ENCODE measurements around the gene TBL1X. TPM values are rescaled to one million over a fixed set of nuclear protein-coding genes. Genes with fewer than 3 reads are reported as not detected.

Gene TBL1X
- total and polyA plus RNA-seq, 8 donors = 2.4 to 16.6 (median 9.3) TPM

GRCh38 chrX:9436812-9437211 is 28.0 kb upstream of the TBL1X start:
- no peak for ATAC-seq
- TF ChIP-seq, protein P1, sequence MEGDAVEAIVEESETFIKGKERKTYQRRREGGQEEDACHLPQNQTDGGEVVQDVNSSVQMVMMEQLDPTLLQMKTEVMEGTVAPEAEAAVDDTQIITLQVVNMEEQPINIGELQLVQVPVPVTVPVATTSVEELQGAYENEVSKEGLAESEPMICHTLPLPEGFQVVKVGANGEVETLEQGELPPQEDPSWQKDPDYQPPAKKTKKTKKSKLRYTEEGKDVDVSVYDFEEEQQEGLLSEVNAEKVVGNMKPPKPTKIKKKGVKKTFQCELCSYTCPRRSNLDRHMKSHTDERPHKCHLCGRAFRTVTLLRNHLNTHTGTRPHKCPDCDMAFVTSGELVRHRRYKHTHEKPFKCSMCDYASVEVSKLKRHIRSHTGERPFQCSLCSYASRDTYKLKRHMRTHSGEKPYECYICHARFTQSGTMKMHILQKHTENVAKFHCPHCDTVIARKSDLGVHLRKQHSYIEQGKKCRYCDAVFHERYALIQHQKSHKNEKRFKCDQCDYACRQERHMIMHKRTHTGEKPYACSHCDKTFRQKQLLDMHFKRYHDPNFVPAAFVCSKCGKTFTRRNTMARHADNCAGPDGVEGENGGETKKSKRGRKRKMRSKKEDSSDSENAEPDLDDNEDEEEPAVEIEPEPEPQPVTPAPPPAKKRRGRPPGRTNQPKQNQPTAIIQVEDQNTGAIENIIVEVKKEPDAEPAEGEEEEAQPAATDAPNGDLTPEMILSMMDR (IDR thresholded peaks at IDR 0.05) = no peak
- Histone ChIP-seq H3K27ac (no peak overlapping the region), H3K36me3 (no peaks in the 10 kb centered on the region), H3K9me3 (no peaks in the 10 kb centered on the region), H3K27me3 (no peaks in the 10 kb centered on the region), H3K4me1 (peaks cover 0 to 3% (median 0%) of the 10 kb centered on the region in 3 donors), H3K4me3 (no peak overlapping the region)
- no peak for FAIRE-seq
- no peak for DNase-seq
- 69 to 88% methylated on average over 1 of the region's 1 CpG for WGBS, 2 donors
- intact Hi-C loops (cut with DNase I) = no loop called here

DNA sequence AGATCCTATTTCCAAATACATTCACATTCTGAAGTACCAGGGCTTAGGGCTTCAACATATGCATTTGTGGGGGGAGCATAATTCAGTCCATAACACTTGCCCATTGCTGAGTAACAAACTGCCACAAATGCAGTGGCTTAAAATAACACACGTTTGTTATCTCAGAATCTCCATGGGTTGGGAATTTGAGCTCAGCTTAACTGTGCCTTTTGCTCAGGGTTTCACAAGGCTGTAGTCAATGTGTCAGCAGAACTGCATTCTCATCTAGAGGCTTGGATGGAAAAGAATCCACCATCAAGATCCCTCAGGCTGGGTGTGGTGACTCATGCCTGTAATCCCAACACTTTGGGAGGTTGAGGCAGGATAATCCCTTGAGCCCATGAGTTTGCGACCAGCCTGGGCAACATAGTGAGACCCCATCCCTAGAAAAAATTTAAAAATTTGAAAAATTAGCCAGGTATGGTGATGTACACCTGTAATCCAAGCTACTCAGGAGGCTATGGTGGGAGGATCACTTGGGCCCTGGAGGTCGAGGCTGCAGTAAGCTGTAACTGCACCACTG is 25.8 kb upstream of the TBL1X start:
- Histone ChIP-seq H3K4me1 (peaks cover 0 to 3% (median 0%) of the 10 kb centered on the region in 3 donors), H3K36me3 (no peaks in the 10 kb centered on the region), H3K4me3 (no peak overlapping the region), H3K27me3 (no peaks in the 10 kb centered on the region), H3K27ac (no peak overlapping the region), H3K9me3 (no peaks in the 10 kb centered on the region)
- TF ChIP-seq, protein P1 (IDR thresholded peaks at IDR 0.05) = no peak
- FAIRE-seq (no peak), DNase-seq (no peak), ATAC-seq (no peak)
- WGBS, 2 donors = 84 to 85% methylated on average over 3 of the region's 3 CpGs
- intact Hi-C loops (cut with DNase I) = no loop called here

DNA sequence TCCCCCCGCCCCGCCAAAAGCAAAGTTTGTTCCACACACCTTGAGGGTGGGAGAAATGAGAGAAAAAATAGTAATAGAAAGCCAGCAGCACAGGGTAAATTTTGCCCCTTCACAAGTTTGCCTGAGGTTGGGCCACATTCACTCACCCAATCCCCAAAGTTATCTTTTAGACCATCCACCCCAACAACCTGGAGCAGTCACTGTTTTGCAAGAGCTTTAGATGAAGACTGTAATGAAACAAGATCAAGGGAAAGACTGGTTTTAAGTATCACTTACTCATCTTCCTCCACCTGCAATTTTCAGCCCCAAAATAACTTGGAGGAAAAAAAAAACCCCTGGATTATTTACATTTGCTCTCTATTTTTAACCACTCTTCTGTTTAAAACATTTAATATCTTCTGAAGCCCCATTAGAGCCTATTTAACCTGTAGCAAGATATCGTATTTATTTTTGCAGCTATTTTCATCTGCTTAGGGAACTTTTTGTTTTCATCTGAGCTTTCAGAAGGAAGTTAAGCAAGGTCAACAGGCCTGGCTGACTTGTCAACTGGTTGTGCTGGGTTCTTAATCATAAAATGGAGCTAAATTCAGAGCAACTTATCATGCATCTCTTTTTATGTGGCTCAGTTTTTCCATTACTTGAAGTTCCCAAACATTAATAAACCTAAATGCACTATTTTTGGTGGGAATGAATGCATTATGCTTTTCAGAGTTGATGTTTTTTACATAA is 24.6 kb upstream of the TBL1X start:
- WGBS, 2 donors = 70% methylated on average over 3 of the region's 3 CpGs
- ATAC-seq (no peak), FAIRE-seq (peak; percentile 71), DNase-seq (no peak)
- H3K27me3 ChIP-seq = peaks cover 0 to 2% (median 0%) of the 10 kb centered on the region in 4 donors
- H3K27ac ChIP-seq = no peak overlapping the region
- intact Hi-C loops (cut with DNase I) = no loop called here
- no peak overlapping the region for H3K4me3 ChIP-seq
- H3K36me3 ChIP-seq = no peaks in the 10 kb centered on the region
- H3K4me1 ChIP-seq = peaks cover 0 to 3% (median 0%) of the 10 kb centered on the region in 3 donors
- H3K9me3 ChIP-seq = no peaks in the 10 kb centered on the region
- TF ChIP-seq, protein P1 (IDR thresholded peaks at IDR 0.05) = no peak

DNA sequence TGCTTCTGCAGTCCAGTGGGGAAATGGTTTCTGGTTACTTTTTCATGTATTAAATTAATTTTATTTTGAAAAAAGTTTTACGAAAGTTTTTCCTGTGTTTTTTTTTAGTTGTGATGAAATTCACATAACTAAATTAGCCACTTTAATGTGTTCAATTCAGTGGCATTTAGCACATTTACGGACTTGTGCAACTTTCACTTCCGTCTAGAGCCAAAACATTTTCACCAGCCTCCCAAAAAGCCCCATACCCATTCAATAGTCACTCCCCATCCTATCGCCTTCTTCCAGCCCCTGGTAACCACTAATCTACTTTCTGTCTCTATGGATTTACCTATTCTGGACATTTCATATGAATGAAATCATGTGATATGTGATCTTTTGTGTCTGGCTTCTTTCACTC is 22.8 kb upstream of the TBL1X start:
- no peaks in the 10 kb centered on the region for H3K9me3 ChIP-seq
- FAIRE-seq = no peak
- no peak for DNase-seq
- H3K4me1 ChIP-seq = peaks cover 0 to 3% (median 0%) of the 10 kb centered on the region in 3 donors
- H3K27ac ChIP-seq = no peak overlapping the region
- TF ChIP-seq, protein P1 (IDR thresholded peaks at IDR 0.05) = no peak
- peaks cover 0 to 2% (median 0%) of the 10 kb centered on the region in 4 donors for H3K27me3 ChIP-seq
- 57 to 73% methylated on average over 4 of the region's 4 CpGs for WGBS, 2 donors
- ATAC-seq = no peak
- H3K36me3 ChIP-seq = no peaks in the 10 kb centered on the region
- intact Hi-C loops (cut with DNase I) = no loop called here
- no peak overlapping the region for H3K4me3 ChIP-seq

GRCh38 chrX:9443327-9443726 is 21.5 kb upstream of the TBL1X start:
- no peak for FAIRE-seq
- ATAC-seq = no peak
- TF ChIP-seq, protein P1 (IDR thresholded peaks at IDR 0.05) = no peak
- WGBS, 2 donors = 85 to 90% methylated on average over 20 of the region's 20 CpGs
- no peak overlapping the region for H3K4me3 ChIP-seq
- DNase-seq = no peak
- no peaks in the 10 kb centered on the region for H3K9me3 ChIP-seq
- intact Hi-C loops (cut with DNase I) = no loop called here
- H3K27ac ChIP-seq = no peak overlapping the region
- H3K36me3 ChIP-seq = no peaks in the 10 kb centered on the region
- H3K27me3 ChIP-seq = peaks cover 0 to 2% (median 0%) of the 10 kb centered on the region in 4 donors
- peaks cover 0 to 3% (median 0%) of the 10 kb centered on the region in 3 donors for H3K4me1 ChIP-seq

All from pancreas (tissue), 10 donors.